ENCODE measurements around the gene CARD11. TPM values are rescaled to one million over a fixed set of nuclear protein-coding genes. Genes with fewer than 3 reads are reported as not detected.

Gene CARD11
- total RNA-seq, 2 experiments from 2014 or later: 118 to 122 TPM

DNA sequence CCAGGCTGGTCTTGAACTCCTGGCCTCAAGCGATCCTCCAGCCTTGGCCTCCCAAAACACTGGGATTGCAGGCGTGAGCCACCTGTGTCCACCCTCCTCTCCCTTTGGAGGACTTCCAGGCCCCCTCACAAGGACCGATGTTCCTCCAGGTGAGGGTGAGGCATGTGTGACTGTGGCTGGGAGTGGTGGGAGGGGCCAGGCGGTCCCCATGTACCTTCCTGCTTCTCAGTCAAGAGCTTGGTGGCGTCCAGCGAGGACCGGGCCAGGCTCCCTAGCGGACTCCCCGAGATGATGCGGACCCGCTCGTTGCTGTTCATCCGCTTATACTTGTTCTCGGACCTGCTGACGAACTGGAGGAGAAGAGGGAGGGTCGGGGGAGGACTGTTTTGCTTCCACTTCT is 128.6 kb downstream of the CARD11 start:
- Mint-ChIP-seq H3K4me3 (no peak overlapping the region), H3K27ac (no peak overlapping the region), H3K9me3 (no peaks in the 10 kb centered on the region), H3K36me3 (ENCODE audit: low read depth) (peaks cover 75% of the 10 kb centered on the region), H3K4me1 (ENCODE audit: low read depth) (no peaks in the 10 kb centered on the region), H3K27me3 (no peaks in the 10 kb centered on the region)
- ChIA-PET CTCF (no interaction called here), POLR2A (no interaction called here)
- no peaks in the 10 kb centered on the region for H3K4me1 ChIP-seq (ENCODE audit: insufficient read depth, low read length)
- intact Hi-C loops (cut with DNase I, micrococcal nuclease): no loop called here
- H3K36me3 ChIP-seq (ENCODE audit: insufficient read depth, low read length): peaks cover 91% of the 10 kb centered on the region
- DNase-seq (no peak), ATAC-seq (ENCODE audit: poor library complexity) (no peak)
- H3K27me3 ChIP-seq (ENCODE audit: control insufficient read depth in 1 of 2, insufficient read depth in 2 of 2, low read length in 2 of 2): no peaks in the 10 kb centered on the region
- no peak overlapping the region for H3K4me3 ChIP-seq (ENCODE audit: low read length)
- TF ChIP-seq, protein P1, sequence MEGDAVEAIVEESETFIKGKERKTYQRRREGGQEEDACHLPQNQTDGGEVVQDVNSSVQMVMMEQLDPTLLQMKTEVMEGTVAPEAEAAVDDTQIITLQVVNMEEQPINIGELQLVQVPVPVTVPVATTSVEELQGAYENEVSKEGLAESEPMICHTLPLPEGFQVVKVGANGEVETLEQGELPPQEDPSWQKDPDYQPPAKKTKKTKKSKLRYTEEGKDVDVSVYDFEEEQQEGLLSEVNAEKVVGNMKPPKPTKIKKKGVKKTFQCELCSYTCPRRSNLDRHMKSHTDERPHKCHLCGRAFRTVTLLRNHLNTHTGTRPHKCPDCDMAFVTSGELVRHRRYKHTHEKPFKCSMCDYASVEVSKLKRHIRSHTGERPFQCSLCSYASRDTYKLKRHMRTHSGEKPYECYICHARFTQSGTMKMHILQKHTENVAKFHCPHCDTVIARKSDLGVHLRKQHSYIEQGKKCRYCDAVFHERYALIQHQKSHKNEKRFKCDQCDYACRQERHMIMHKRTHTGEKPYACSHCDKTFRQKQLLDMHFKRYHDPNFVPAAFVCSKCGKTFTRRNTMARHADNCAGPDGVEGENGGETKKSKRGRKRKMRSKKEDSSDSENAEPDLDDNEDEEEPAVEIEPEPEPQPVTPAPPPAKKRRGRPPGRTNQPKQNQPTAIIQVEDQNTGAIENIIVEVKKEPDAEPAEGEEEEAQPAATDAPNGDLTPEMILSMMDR (IDR thresholded peaks at IDR 0.05): no peak
- H3K9me3 ChIP-seq (ENCODE audit: control insufficient read depth in 1 of 2, insufficient read depth in 1 of 2, low read length in 2 of 2): peaks cover 0 to 1% of the 10 kb centered on the region in 2 experiments
- H3K27ac ChIP-seq (ENCODE audit: low read depth in 1 of 2, low read length in 2 of 2): no peak overlapping the region

DNA sequence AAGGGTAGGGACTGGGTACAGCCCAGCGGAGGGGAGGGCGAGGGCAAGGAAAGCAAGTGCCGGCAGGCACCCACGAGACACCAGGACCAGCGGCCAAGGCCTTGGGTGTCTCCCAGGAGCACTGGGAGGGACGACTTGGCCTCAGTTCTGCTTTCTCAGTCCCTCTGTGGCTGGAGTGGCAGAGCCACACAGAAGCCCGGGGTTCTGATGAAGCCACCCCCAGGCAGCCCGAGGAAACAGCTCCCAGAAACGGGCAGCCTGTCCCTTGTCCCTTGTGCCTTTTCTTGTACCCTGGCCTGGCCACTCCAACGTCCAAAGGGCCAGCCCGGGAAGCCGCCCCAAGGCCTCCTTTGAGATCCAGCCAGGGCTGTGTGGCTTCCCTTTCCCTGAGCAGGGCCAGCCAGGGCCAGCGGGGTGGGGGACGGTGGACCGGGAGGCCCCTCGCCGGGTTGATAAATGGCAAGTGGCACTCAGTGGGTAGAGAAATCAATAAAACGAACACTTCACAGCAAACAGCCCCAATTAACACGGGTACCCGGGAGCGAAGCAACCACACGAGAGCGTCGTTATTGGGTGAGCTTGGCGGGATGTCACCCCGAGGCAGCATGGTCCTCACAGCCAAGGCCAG is 129.8 kb downstream of the CARD11 start:
- Histone ChIP-seq H3K27ac (ENCODE audit: low read depth in 1 of 2, low read length in 2 of 2) (no peak overlapping the region), H3K27me3 (ENCODE audit: control insufficient read depth in 1 of 2, insufficient read depth in 2 of 2, low read length in 2 of 2) (no peaks in the 10 kb centered on the region), H3K4me3 (ENCODE audit: low read length) (no peak overlapping the region), H3K9me3 (ENCODE audit: control insufficient read depth in 1 of 2, insufficient read depth in 1 of 2, low read length in 2 of 2) (peaks cover 0 to 3% of the 10 kb centered on the region in 2 experiments), H3K4me1 (ENCODE audit: insufficient read depth, low read length) (no peaks in the 10 kb centered on the region), H3K36me3 (ENCODE audit: insufficient read depth, low read length) (peaks cover 85% of the 10 kb centered on the region)
- Mint-ChIP-seq H3K4me3 (no peak overlapping the region), H3K27me3 (no peaks in the 10 kb centered on the region), H3K36me3 (ENCODE audit: low read depth) (peaks cover 71% of the 10 kb centered on the region), H3K27ac (no peak overlapping the region), H3K4me1 (ENCODE audit: low read depth) (no peaks in the 10 kb centered on the region), H3K9me3 (no peaks in the 10 kb centered on the region)
- TF ChIP-seq, protein P1 (IDR thresholded peaks at IDR 0.05): no peak
- intact Hi-C loops (cut with DNase I, micrococcal nuclease): no loop called here
- ATAC-seq (ENCODE audit: poor library complexity) (no peak), DNase-seq (no peak)
- POLR2A ChIA-PET: no interaction called here
- CTCF ChIA-PET: no interaction called here

DNA sequence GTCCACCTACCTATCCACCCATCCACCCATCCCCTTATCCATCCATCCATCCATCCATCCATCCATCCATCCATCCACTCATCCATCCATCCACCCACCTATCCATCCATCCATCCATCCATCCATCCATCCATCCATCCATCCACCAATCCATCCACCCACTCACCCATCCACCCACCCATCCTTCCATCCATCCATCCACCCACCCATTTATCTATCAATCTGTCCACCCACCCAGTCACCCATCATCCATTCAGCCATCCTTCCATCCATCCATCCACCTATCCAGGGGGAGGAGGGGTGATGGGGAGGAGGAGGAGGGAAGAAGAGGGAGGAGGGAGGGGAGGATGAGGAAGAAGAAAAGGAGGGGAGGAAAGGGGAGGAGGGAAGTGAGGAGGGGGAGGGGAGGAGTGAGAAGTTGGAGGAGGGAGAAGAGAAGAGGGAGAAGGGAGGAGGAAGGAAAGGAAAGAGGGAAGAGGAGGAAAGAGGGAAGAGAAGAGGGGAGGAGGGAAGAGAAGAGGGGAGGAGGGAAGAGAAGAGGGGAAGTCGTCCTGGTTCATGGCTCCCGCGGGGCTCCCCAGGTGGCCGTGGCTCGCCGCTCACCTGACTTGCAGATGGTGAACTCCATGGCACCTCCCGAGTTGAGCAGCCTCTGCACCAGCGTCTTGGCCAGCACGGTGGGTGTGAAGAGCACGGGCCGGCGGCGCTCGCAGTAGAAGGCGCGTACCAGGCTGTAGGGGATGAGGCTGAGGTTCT is 130.8 kb downstream of the CARD11 start:
- Histone ChIP-seq H3K27ac (ENCODE audit: low read depth in 1 of 2, low read length in 2 of 2) (no peak overlapping the region), H3K4me1 (ENCODE audit: insufficient read depth, low read length) (no peaks in the 10 kb centered on the region), H3K27me3 (ENCODE audit: control insufficient read depth in 1 of 2, insufficient read depth in 2 of 2, low read length in 2 of 2) (no peaks in the 10 kb centered on the region), H3K36me3 (ENCODE audit: insufficient read depth, low read length) (peaks cover 84% of the 10 kb centered on the region), H3K9me3 (ENCODE audit: control insufficient read depth in 1 of 2, insufficient read depth in 1 of 2, low read length in 2 of 2) (peaks cover 0 to 10% of the 10 kb centered on the region in 2 experiments), H3K4me3 (ENCODE audit: low read length) (no peak overlapping the region)
- peaks cover 71% of the 10 kb centered on the region for H3K36me3 Mint-ChIP-seq (ENCODE audit: low read depth)
- TF ChIP-seq, protein P1 (IDR thresholded peaks at IDR 0.05): no peak
- intact Hi-C loops (cut with DNase I, micrococcal nuclease): no loop called here
- H3K4me3 Mint-ChIP-seq: no peak overlapping the region
- H3K4me1 Mint-ChIP-seq (ENCODE audit: low read depth): no peaks in the 10 kb centered on the region
- no peaks in the 10 kb centered on the region for H3K27me3 Mint-ChIP-seq
- no peaks in the 10 kb centered on the region for H3K9me3 Mint-ChIP-seq
- CTCF ChIA-PET: no interaction called here
- DNase-seq (no peak), ATAC-seq (ENCODE audit: poor library complexity) (no peak)
- no peak overlapping the region for H3K27ac Mint-ChIP-seq
- POLR2A ChIA-PET: no interaction called here

Data from CD4-positive, alpha-beta T cell (primary cell).